ENCODE results near the gene APOBEC3A. TPM values are rescaled to one million over a fixed set of nuclear protein-coding genes. Genes with fewer than 3 reads are reported as not detected.
A peak's percentile ranks its signal among the peaks of the same experiment; 100 is the strongest.

APOBEC3A gene
- total RNA-seq (not detected), polyA plus RNA-seq (not detected)

GRCh38 chr22:38957046-38957770 is at the start of gene APOBEC3A:
APOBEC3A (plus strand) TSS chr22:38957609; CDS start chr22:38957692, 83 bp downstream.
- Mint-ChIP-seq H3K9me3 (no peaks in the 10 kb centered on the region), H3K27ac (peak within 1 kb of the TSS in 5 of 7 donors; percentile 47 to 65 (median 60)), H3K27me3 (peaks cover 0 to under 1% of the 10 kb centered on the region in 2 donors), H3K4me3 (no peak within 1 kb of the TSS), H3K4me1 (peaks cover 4 to 22% (median 10%) of the 10 kb centered on the region in 4 donors), H3K36me3 (no peaks in the 10 kb centered on the region)
- Histone ChIP-seq H3K4me1 (ENCODE audit: insufficient read depth, low read length) (peaks cover 9% of the 10 kb centered on the region), H3K36me3 (ENCODE audit: insufficient read depth, low read length) (no peaks in the 10 kb centered on the region), H3K27ac (ENCODE audit: low read depth, low read length) (no peak within 1 kb of the TSS), H3K27me3 (ENCODE audit: insufficient read depth, low read length) (no peaks in the 10 kb centered on the region), H3K4me3 (ENCODE audit: low read length in 2 of 2) (no peak within 1 kb of the TSS), H3K9me3 (ENCODE audit: control insufficient read depth in 1 of 2, low read length in 2 of 2) (no peaks in the 10 kb centered on the region)
- POLR2A ChIA-PET (ENCODE audit: partially characterized antibody), result interaction anchor here (0.8 kb wide), 1 partner anchor 362 kb away, joined by 3 read pairs; the partner anchor contains the start of gene RPL3
- no peak for DNase-seq
- CTCF ChIA-PET (ENCODE audit: partially characterized antibody), result no interaction called here
- intact Hi-C loops (cut with micrococcal nuclease), result no loop called here

GRCh38 chr22:38907767-38908166 is 49.6 kb upstream of the APOBEC3A start:
- ChIA-PET POLR2A (ENCODE audit: partially characterized antibody) (no interaction called here), CTCF (ENCODE audit: partially characterized antibody) (no interaction called here)
- Histone ChIP-seq H3K4me1 (ENCODE audit: insufficient read depth, low read length) (no peaks in the 10 kb centered on the region), H3K36me3 (ENCODE audit: insufficient read depth, low read length) (no peaks in the 10 kb centered on the region), H3K4me3 (ENCODE audit: low read length in 2 of 2) (no peak overlapping the region), H3K27me3 (ENCODE audit: insufficient read depth, low read length) (no peaks in the 10 kb centered on the region), H3K9me3 (ENCODE audit: control insufficient read depth in 1 of 2, low read length in 2 of 2) (no peaks in the 10 kb centered on the region), H3K27ac (ENCODE audit: low read depth, low read length) (no peak overlapping the region)
- Mint-ChIP-seq H3K27me3 (peaks cover 9 to 15% of the 10 kb centered on the region in 2 donors), H3K4me1 (no peaks in the 10 kb centered on the region), H3K9me3 (peaks cover 0 to 3% (median 1%) of the 10 kb centered on the region in 8 donors), H3K36me3 (no peaks in the 10 kb centered on the region), H3K4me3 (no peak overlapping the region), H3K27ac (no peak overlapping the region)
- intact Hi-C loops (cut with micrococcal nuclease), result no loop called here
- DNase-seq, result no peak

GRCh38 chr22:38911434-38911833 is 46.0 kb upstream of the APOBEC3A start:
- intact Hi-C loops (cut with micrococcal nuclease), result no loop called here
- POLR2A ChIA-PET (ENCODE audit: partially characterized antibody), result interaction anchor here (0.6 kb wide), 1 partner anchor 97 kb away, joined by 4 read pairs; no protein-coding TSS in a partner anchor
- Histone ChIP-seq H3K27ac (ENCODE audit: low read depth, low read length) (no peak overlapping the region), H3K36me3 (ENCODE audit: insufficient read depth, low read length) (no peaks in the 10 kb centered on the region), H3K4me1 (ENCODE audit: insufficient read depth, low read length) (no peaks in the 10 kb centered on the region), H3K4me3 (ENCODE audit: low read length in 2 of 2) (no peak overlapping the region), H3K27me3 (ENCODE audit: insufficient read depth, low read length) (no peaks in the 10 kb centered on the region), H3K9me3 (ENCODE audit: control insufficient read depth in 1 of 2, low read length in 2 of 2) (no peaks in the 10 kb centered on the region)
- Mint-ChIP-seq H3K27me3 (peaks cover 9 to 15% of the 10 kb centered on the region in 2 donors), H3K9me3 (no peaks in the 10 kb centered on the region), H3K4me1 (no peaks in the 10 kb centered on the region), H3K27ac (no peak overlapping the region), H3K4me3 (no peak overlapping the region), H3K36me3 (no peaks in the 10 kb centered on the region)
- CTCF ChIA-PET (ENCODE audit: partially characterized antibody), result no interaction called here
- no peak for DNase-seq

- Histone ChIP-seq H3K4me1 (ENCODE audit: insufficient read depth, low read length) (no peaks in the 10 kb centered on the region), H3K27ac (ENCODE audit: low read depth, low read length) (no peak overlapping the region), H3K9me3 (ENCODE audit: control insufficient read depth in 1 of 2, low read length in 2 of 2) (no peaks in the 10 kb centered on the region), H3K27me3 (ENCODE audit: insufficient read depth, low read length) (no peaks in the 10 kb centered on the region), H3K4me3 (ENCODE audit: low read length in 2 of 2) (no peak overlapping the region), H3K36me3 (ENCODE audit: insufficient read depth, low read length) (no peaks in the 10 kb centered on the region)
- ChIA-PET CTCF (ENCODE audit: partially characterized antibody) (interaction anchor here (4.8 kb wide), 1 partner anchor 49 kb away, joined by 21 read pairs; no protein-coding TSS in a partner anchor), POLR2A (ENCODE audit: partially characterized antibody) (no interaction called here)
- H3K36me3 Mint-ChIP-seq, result no peaks in the 10 kb centered on the region
- H3K9me3 Mint-ChIP-seq, result no peaks in the 10 kb centered on the region
- H3K27ac Mint-ChIP-seq, result no peak overlapping the region
- no peaks in the 10 kb centered on the region for H3K4me1 Mint-ChIP-seq
- no peak for DNase-seq
- intact Hi-C loops (cut with micrococcal nuclease), result no loop called here
- H3K4me3 Mint-ChIP-seq, result no peak overlapping the region
- peaks cover 11 to 12% of the 10 kb centered on the region in 2 donors for H3K27me3 Mint-ChIP-seq
Observed at GRCh38 chr22:38919631-38920190, 37.7 kb upstream of the APOBEC3A start.

GRCh38 chr22:38921120-38921519 is 36.3 kb upstream of the APOBEC3A start:
- no peak overlapping the region for H3K27ac ChIP-seq (ENCODE audit: low read depth, low read length)
- no peaks in the 10 kb centered on the region for H3K36me3 Mint-ChIP-seq
- H3K4me1 Mint-ChIP-seq, result no peaks in the 10 kb centered on the region
- no peaks in the 10 kb centered on the region for H3K9me3 Mint-ChIP-seq
- POLR2A ChIA-PET (ENCODE audit: partially characterized antibody), result interaction anchor here (1.2 kb wide), 1 partner anchor 50 kb away, joined by 3 read pairs; no protein-coding TSS in a partner anchor
- H3K36me3 ChIP-seq (ENCODE audit: insufficient read depth, low read length), result no peaks in the 10 kb centered on the region
- H3K4me1 ChIP-seq (ENCODE audit: insufficient read depth, low read length), result no peaks in the 10 kb centered on the region
- peaks cover 14 to 17% of the 10 kb centered on the region in 2 donors for H3K27me3 Mint-ChIP-seq
- H3K4me3 Mint-ChIP-seq, result no peak overlapping the region
- intact Hi-C loops (cut with micrococcal nuclease), result no loop called here
- no peak overlapping the region for H3K4me3 ChIP-seq (ENCODE audit: low read length in 2 of 2)
- no peak overlapping the region for H3K27ac Mint-ChIP-seq
- DNase-seq, result no peak
- H3K27me3 ChIP-seq (ENCODE audit: insufficient read depth, low read length), result no peaks in the 10 kb centered on the region
- no peaks in the 10 kb centered on the region for H3K9me3 ChIP-seq (ENCODE audit: control insufficient read depth in 1 of 2, low read length in 2 of 2)
- CTCF ChIA-PET (ENCODE audit: partially characterized antibody), result interaction anchor here (1.8 to 4.8 kb wide), 2 partner anchors 10 to 51 kb away, joined by 6 to 21 read pairs; no protein-coding TSS in a partner anchor

GRCh38 chr22:38921806-38922205 is 35.6 kb upstream of the APOBEC3A start:
- Histone ChIP-seq H3K9me3 (ENCODE audit: control insufficient read depth in 1 of 2, low read length in 2 of 2) (no peaks in the 10 kb centered on the region), H3K36me3 (ENCODE audit: insufficient read depth, low read length) (no peaks in the 10 kb centered on the region), H3K27me3 (ENCODE audit: insufficient read depth, low read length) (no peaks in the 10 kb centered on the region), H3K27ac (ENCODE audit: low read depth, low read length) (no peak overlapping the region), H3K4me1 (ENCODE audit: insufficient read depth, low read length) (no peaks in the 10 kb centered on the region), H3K4me3 (ENCODE audit: low read length in 2 of 2) (no peak overlapping the region)
- H3K4me1 Mint-ChIP-seq, result no peaks in the 10 kb centered on the region
- intact Hi-C loops (cut with micrococcal nuclease), result no loop called here
- H3K4me3 Mint-ChIP-seq, result no peak overlapping the region
- H3K27ac Mint-ChIP-seq, result no peak overlapping the region
- CTCF ChIA-PET (ENCODE audit: partially characterized antibody), result interaction anchor here (1.8 to 4.8 kb wide), 2 partner anchors 9 to 52 kb away, joined by 6 to 21 read pairs; no protein-coding TSS in a partner anchor
- no peaks in the 10 kb centered on the region for H3K36me3 Mint-ChIP-seq
- no peaks in the 10 kb centered on the region for H3K9me3 Mint-ChIP-seq
- no peak for DNase-seq
- peaks cover 14 to 18% of the 10 kb centered on the region in 2 donors for H3K27me3 Mint-ChIP-seq
- POLR2A ChIA-PET (ENCODE audit: partially characterized antibody), result interaction anchor here (1.2 kb wide), 1 partner anchor 51 kb away, joined by 3 read pairs; no protein-coding TSS in a partner anchor

Measured in CD4-positive, alpha-beta memory T cell (primary cell).